ENCODE results near the gene BACE2.

DNA sequence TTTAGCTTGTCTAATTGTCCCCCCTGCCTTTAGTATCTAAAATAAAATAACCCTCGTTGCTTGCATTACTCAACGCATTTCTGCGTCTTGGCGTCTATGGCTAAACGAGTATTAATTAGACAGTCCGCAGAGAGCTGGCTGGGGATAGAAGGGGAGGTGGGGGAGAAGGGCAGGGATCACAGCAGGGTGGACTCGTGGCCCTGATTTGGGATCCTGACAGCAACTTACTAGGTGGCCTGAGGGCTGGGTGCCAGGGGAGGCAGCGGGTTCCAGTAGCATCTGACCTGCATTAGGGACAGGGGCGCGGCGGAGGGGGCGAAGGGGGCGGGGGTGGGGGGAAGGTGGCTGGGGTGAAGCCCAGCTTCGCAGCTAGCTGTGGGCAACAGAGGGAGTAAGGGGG, 1.1 kb upstream of the BACE2 start:
- TF ChIP-seq, protein P1, sequence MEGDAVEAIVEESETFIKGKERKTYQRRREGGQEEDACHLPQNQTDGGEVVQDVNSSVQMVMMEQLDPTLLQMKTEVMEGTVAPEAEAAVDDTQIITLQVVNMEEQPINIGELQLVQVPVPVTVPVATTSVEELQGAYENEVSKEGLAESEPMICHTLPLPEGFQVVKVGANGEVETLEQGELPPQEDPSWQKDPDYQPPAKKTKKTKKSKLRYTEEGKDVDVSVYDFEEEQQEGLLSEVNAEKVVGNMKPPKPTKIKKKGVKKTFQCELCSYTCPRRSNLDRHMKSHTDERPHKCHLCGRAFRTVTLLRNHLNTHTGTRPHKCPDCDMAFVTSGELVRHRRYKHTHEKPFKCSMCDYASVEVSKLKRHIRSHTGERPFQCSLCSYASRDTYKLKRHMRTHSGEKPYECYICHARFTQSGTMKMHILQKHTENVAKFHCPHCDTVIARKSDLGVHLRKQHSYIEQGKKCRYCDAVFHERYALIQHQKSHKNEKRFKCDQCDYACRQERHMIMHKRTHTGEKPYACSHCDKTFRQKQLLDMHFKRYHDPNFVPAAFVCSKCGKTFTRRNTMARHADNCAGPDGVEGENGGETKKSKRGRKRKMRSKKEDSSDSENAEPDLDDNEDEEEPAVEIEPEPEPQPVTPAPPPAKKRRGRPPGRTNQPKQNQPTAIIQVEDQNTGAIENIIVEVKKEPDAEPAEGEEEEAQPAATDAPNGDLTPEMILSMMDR (optimal IDR thresholded peaks at IDR 0.05 in 1 of 3, IDR thresholded peaks at IDR 0.05 in 1 of 3, conservative IDR thresholded peaks at IDR 0.05 in 1 of 3; ENCODE audit: extremely low read depth in 1 of 3, insufficient read depth in 2 of 3, low read length in 3 of 3): no peak
- no peak for TF ChIP-seq EZH2 (IDR thresholded peaks at IDR 0.05; ENCODE audit: low read length)

All from keratinocyte (primary cell).